NOMO-1 (cell line): ENCODE data around the gene STAB2.

Experiments
- DNase-seq, 2 experiments: peaks; one replicate each; lab custom pipeline; 2025; ENCODE audit not compliant: unreplicated experiment in 2 of 2; lab: John Stamatoyannopoulos, UW

Gene STAB2

DNA sequence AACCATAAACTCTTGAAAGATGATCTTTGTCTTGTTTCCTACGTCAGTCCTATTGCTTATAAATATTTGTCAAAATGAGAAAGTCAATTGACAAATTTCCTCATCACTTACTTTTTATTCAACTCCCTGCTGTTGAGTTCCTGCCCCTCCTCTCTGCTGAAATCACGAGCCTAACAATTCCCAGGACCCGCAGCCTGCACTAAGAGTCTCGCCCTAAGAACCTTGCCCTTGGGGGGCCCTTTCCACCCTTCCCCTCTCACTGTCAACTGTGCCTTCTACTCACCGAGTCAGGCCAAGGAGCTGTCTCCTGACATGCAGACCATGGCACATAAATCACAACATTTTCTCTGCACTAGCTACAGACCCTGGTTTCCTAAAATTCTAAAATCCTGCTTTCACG, 99.0 kb downstream of the STAB2 start:
- DNase-seq: no peak

DNA sequence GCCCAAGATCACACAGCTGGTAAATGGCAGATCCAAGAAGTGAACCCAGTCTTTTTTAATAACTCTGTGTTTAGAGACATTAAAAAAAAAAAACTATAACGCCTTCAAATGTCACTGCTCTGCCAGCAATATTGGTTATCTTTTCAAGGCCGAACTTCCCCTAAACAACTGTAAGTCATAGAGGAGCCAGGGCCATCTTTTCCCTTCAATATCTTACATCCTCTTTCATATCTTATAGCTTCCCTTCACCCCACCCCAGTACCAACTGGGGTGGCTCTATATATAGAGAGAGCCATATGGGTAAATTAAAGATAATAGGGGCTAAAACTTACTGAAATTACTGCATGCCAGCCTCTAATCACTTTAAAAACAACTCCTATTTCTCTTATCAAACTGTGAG, 100.2 kb downstream of the STAB2 start:
- peak; percentile 12 to 47 for DNase-seq

DNA sequence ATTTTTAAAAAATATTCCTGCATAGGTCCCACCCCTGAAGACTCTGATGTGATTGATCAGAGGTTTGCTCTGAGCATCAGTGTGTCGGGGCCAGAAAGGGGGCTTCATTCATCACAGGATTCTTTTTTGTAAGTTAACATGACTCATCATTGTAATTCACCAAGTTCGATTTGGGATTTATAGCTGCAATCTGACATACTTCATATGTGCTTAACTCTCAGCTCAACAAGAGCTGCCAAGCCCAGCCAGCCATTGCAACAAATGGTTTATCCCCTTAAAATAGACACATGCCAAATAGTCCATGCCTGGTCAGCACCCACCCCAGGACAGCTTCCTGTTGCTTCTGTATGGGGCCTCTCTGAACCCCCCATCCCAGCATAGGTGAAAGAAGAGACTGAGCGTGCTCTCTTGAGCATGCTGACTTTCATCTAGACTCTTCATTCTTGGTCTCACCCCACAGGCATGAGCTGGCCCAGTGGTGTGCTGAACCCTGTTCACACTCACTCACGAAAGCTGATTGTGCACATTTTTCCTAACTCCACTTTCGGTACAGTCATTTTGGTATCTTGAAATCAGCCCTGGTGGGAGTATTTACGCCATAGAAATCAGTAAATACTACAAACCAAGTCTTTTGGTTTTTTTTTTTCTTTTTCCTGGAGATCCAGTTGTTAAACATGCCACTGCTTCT, 101.4 kb downstream of the STAB2 start:
- no peak for DNase-seq

DNA sequence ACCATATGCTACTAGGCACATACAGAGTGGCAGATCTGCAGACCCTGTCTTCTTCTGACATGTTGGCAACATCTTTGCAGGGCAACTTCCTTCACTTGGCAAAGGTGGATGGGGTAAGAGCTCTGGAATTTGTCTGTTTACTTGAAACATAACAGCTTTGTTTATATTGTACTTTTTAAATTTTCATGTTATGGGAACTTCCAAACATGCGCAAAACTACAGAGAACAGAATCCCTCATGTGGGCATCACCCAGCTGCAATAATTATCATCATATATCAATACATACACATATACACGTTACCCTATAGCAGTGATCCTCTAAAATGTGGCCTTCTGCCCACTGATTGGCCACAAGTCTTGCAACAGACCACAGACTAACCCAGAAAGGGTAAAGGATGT, 103.4 kb downstream of the STAB2 start:
- DNase-seq: no peak

DNA sequence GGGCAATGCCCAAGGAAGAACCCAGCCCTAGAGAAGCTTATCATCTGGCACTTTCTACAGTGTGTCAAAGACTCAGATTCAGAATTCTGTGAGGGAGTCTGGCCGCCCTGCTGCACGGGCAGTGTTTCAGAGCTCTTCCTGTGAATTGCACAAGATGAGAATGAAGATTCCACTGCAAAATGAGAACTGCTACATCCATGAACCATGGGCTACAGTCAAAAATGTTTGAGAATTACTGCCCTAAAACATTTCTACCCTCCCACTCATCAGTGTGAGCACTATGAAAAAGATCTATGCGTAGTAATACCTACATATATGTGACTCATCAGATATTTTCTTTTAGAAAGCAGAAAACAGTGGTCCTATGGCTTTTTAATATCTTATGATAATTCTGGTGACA, 104.0 kb downstream of the STAB2 start:
- DNase-seq: peak in 1 of 2 experiments; percentile 14

DNA sequence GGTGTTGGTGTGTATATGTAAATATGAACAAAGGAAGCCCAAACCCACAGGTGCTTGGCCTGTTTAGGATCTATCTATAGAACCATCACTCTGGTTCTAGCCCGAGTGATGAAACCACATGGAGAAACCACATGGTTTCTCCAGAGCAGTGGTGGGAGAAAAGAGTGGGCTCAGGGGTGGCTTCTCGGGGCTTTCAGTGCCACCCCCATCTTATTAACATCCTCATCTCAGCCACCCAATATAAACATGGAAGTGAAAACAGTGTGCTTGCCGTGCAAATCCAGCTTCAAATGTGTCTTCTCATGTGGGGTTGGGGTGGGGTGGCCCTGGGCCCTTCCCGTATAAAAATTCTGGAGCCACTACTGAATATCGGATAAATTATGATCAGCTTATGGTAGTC, 109.0 kb downstream of the STAB2 start:
- DNase-seq: no peak

DNA sequence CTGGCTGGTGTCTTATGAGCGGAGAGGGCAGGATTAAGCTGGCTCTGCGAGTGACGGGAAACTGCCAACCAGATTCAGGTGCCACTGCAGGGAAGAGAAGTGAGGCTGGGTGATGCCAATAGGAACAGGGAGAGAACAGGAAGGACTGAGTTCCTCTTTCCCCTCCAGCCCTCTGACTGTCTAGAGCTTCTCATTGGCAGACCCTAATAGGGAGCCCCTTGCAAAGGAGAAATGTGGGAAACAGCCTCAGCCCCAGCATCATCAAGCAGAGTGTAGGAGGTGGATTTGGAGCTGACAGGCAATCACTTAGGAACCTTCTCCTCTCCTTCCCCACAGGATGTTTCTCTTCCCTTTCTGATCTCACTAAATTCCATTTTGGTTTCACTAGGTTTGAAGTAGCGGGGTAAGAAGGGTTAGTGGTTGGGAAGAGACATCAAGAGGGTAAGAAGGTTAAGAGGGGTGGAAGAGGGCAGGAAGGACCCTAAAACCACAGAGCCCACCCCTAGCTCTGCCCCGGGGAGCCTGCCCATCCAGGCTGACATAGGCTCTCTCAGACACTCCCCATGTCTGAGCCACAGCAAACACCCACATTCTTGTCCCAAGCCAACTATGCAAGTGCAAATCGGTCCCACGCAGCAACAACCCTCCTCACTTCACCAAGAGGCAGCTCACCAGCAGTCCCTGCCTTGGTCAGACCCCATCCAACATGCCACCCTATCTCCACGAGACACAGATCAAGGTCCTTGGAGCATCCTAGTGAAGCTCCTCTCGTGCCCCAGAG, 111.1 kb downstream of the STAB2 start:
- DNase-seq: peak in 1 of 2 experiments; percentile 6

DNA sequence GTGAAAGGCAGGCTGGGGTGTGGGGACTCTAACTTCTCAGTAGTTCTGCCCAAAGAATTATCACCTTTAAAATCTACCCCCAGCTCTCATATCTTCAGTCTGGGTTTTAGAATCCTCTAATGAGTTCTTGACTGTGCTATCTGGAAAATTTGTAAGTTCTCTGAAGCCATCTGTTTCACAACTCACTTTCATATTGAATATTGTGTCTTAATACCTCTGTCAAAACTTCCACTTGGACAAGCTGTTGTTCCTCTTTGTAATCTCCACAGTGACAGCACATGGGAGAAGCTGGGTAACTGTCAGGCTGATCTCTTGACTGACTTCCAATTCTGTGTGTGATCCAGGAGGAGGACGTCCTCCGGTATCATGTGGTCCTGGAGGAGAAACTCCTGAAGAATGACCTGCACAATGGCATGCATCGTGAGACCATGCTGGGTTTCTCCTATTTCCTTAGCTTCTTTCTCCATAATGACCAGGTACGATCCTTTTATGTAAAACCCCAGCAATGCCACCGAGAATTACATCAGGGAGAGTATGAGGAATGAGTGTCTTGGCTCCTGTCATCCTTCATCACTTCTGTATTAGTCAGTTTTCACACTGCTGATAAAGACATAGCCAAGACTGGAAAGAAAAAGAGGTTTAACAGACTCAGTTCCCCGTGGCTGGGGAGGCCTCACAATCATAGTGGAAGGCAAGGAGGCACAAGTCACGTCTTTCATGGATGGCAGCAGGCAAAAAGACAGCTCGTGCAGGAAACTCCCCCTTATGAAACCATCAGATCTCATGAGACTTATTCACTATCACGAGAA, 111.9 kb downstream of the STAB2 start:
- DNase-seq: peak; percentile 22 to 53

DNA sequence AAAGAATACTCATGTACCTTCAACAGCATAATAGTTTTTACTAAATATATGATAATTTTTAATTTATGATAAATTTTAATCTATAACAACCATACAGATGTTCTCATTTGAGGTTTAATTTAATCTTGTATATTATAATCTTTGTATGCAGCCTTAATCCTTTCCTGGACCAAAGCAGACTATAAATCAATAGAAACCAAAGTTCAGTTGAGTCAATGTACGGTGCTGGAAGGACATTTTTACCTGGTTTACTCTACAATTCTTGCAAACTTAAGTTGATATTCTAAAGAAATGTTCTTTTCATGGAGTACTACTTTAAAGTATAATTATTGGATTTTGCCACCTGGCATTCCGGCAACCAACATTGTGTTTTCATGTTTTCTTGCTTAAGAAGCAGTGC, 118.0 kb downstream of the STAB2 start:
- DNase-seq: no peak

DNA sequence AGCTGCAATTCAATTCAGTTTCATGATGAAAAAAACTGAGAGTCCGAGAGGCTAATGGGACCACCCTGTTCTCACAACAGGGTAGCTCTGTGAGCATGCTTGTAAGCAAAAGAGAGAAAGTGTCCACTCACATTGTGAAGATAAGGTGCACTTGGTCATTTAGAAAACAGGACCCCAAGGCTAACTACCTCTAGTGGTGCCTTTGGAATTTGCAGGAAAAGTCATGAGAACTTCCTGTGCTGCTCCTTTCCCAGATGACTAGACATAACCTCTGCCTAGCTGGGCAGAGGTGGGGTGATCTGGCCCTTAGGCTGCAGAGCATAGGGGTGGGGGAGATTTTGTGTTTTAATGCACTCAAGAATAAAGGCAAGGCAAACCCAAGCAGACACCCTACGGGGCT, 118.9 kb downstream of the STAB2 start:
- no peak for DNase-seq

DNA sequence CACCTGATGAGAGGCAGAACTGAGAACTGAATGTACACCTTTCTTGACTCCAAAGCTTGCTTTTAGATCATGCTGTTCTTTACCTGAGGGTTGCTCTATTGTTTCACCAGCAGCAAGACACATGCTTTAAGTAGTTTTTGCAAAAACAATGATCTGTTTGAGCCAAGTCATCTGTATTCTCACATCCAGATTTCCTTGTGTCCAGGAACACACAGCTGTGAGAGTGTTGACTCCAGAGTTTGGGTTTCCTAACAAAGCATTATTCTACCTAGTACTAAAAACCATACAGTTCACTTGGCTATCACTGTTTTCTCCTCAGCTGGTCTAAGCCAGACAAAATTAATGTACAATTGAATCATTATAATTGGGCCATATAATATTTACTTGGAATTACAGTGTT, 120.4 kb downstream of the STAB2 start:
- no peak for DNase-seq

DNA sequence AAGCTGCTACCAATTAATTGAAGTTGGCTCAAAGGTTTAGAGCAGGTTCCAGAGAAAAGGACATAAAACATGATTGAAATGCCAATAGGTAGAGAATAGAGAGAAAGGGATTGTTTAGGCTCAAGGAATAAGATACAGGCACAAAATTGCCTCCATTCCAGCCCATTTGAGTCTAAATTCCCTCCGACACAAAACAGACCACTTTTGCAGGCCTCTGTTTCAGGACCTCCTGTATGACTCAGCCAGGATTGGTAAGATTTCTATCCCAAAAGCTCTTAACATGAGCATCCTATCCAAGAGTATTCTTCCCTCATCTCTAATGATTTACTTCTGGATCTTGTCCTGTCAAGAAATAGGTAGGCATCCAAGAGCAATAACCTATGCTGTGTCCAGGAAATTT, 123.5 kb downstream of the STAB2 start:
- DNase-seq: no peak

DNA sequence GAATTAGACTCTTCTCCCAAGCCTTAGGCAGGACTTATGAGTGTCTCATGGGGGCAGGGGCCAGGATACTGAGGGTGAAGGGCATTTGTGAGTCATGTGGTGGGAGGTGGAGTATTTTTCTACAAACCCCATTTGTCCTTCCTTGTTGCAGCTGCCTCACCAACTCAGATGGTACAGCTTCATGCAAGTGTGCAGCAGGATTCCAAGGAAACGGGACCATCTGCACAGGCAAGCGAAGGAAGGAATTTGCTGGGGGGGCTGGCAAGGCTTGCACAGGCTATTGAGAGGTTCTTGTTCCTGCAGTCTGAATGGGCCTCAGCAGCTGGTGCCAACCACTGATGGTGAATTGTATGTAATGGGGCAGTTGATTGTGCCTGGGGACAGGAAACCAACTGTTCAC, 125.1 kb downstream of the STAB2 start:
- DNase-seq: no peak

DNA sequence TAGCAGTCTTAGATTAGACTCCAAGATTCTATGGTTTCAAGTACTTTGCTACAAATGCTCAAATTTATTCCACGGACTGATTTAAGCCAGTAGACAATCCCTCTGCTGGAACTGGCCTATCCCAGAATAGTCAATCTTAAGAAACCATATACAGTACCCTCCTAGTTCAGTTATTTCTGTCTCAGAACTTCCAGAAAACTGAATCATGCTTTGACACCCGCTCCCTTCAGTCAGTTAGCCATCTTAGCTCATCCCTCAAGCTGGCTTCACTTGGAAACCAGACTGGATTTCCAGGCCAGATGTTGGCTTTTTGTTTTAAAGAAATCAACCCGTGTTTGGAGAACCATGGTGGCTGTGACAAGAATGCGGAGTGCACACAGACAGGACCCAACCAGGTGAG, 128.4 kb downstream of the STAB2 start:
- DNase-seq: no peak

DNA sequence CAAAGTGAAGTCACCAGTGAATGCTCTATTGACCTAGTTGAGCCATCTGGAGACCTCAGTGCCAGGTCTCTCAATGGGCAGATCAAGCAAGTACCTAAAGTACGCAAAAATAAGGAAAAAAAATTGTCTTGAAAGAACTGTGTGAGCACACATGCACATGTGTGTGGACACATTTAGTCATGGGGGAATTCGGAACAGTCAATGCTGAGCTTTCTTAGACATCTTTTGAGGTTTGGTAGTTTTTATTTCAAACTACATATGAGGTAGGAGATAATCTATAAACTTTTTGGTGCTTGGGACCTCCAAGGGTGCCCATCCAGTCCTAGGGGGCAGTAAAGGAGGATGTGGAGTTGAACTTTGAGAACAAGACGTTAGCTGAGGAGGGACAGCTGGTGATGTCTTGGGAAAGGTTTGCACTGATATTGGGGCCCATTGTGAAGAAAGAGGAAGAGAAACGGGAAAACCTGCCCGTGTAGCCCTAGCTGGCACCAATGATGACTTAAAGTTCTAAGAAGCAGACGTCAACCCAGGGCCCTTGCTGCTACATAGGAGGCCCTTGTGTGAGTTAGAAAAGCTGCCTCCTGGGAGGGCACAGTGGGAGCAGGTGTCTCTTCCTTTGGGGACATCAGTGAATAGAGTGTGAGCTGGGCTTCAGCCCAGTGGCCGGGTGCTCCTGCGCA, 129.6 kb downstream of the STAB2 start:
- no peak for DNase-seq

DNA sequence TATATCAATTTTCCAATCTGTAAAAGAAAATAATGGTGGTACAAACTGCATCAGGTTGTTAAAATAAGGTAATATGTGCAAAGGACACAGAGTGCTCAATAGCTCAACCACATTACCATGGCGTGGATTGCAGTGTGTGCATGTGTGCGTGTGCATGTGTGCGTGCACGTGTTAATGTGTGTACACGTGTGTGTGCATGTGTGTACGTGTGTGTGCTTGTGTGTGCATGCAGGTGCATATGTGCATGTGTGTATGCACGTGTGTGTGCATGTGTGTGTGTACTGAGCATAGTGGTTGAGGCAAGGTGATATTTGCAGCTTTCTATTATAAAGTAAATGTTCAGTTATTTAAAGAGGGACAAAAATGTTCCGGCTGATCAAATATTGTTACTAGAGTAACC, 138.3 kb downstream of the STAB2 start:
- no peak for DNase-seq

DNA sequence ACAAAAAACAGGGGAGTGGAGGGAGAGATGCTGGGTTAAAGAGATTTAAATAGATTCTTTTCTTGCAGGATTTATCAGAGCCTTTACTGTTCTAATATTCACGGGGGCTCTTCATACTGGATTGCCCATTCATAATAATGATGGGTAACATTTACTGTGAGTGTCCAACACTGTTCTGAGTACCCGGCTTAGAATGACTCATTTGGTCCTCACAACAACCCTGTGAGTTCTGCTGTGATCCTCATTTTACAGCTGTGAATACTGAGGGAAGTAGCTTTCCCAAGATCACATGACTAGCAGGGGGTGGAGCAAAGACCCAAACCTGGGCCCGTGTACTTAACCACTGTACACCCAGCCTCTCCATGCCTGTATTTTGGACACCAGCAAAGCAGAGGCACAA, 140.6 kb downstream of the STAB2 start:
- DNase-seq: no peak

DNA sequence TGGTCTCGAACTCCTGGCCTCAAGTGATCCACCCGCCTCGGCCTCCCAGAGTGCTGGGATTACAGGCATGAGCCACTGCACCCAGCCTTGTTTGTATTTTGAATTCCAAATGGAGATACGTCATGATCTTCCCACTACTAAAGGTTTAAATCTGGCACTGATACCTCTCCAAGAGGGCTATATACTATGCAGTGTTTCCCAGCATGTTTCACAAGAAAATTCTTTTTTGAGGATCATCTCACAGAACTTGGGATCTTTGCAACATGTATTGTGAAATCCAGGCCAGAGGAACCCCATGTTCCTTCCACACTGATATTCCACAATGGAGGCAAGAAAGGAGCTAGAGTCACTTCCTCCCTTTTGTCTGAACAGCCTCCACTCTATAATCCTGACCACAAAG, 141.2 kb downstream of the STAB2 start:
- no peak for DNase-seq

DNA sequence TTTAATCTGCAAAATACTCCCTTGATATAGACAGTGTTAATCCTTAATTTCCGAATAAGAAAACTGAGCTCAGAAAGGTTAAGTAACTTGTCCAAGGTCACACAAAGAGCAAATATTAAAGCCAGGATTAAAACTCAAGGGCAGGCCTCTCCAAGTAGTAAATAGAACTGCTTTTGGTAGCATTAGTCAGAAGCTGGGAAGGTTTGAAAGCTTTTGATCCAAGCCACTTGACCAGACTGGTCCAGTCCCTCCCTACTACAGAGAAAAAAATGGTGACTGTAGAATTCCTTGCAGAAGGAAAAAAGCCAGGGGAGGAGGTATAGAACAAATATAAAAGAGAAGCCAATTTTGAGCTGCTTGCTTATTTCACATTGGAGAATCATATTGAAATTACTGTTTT, 142.4 kb downstream of the STAB2 start:
- no peak for DNase-seq

DNA sequence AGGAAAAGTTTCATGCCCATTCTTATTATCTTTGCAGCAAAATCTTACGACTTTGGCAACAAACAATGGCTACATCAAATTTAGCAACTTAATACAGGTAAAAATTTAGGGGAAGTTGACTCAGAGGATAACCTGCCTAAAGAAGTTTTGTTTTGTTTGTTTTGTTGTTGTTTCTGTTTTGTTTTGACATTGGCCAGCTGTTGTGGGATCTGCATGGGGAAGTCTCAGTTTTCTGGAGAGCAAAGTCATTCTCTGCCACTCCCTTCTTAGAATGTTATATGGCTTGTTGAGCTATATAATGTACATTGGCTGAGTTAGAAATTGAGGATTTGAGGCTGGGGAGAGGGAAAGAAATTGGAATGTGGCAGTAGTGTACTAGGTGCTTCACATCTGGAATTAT, 144.5 kb downstream of the STAB2 start:
- DNase-seq: no peak

DNA sequence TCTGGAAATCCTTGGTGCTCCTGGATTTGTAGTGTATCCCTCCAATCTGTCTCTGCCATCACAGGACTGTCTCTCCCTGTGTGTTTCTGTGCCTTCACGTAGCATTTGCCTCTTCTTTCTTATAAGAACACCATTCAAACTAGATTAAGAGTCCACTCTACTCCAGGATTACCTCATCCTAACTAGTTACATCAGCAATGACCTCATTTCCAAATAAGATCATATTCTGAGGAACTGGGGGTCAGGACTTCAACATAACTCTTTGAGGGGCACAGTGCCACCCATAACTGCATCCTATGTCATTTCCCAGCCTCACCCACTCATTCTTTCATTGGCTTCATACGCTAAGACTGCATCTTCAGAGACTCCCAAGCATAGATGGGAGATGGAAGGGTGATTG, 147.8 kb downstream of the STAB2 start:
- DNase-seq: no peak
